IMR-90 (cell line): ENCODE results near the gene COL13A1. TPM values are rescaled to one million over a fixed set of nuclear protein-coding genes. Genes with fewer than 3 reads are reported as not detected.
A peak's percentile ranks its signal among the peaks of the same experiment; 100 is the strongest.

Experiments used
- ATAC-seq: fragments of 200-7000 bp; cut with Tn5 transposase; 2 replicates; pipeline ENCODE4 v1.9.1; 2020; ENCODE audit warnings: low read depth, mild to moderate bottlenecking, moderate library complexity
- BruUV-seq: library from RNA; stranded (reverse); fragments of 400-500 nt; replicated peaks from 2 replicates; lab custom pipeline; 2021; lab: Mats Ljungman, UMichigan
- CTCF ChIA-PET: fragments of 300-600 bp; formaldehyde crosslinking; extraction: SDS; loops from one replicate; lab custom pipeline; 2021; ENCODE audit warnings: antibody characterized with exemption; lab: Yijun Ruan, JAX
- POLR2A ChIA-PET: fragments of 300-600 bp; sonication (Branson Sonifier 250); formaldehyde crosslinking; loops from one replicate; lab custom pipeline; 2022; ENCODE audit warnings: antibody characterized with exemption; ENCODE audit not compliant: unreplicated experiment; lab: Charles Lee
- DNase-seq: peaks from one replicate; pipeline ENCODE4 v3.0.0; 2013
- H2AFZ ChIP-seq: replicated peaks from 2 replicates; pipeline ENCODE3; 2013; ENCODE audit warnings: low read length, mild to moderate bottlenecking; ENCODE audit not compliant: poor library complexity
- H2AK5ac ChIP-seq: 2 replicates; pipeline ENCODE4 v1.6.1; 2013; ENCODE audit warnings: low read depth, low read length, inconsistent platforms
- H2AK9ac ChIP-seq: replicated peaks from 2 replicates; pipeline ENCODE3; 2013; ENCODE audit warnings: mild to moderate bottlenecking, low read depth, low read length, moderate library complexity; ENCODE audit not compliant: poor library complexity
- H2BK120ac ChIP-seq: 2 replicates; pipeline ENCODE4 v1.6.1; 2013; ENCODE audit warnings: low read depth, low read length, inconsistent platforms
- H2BK15ac ChIP-seq: 3 replicates; pipeline ENCODE4 v1.6.1; 2013; ENCODE audit warnings: low read depth, low read length, inconsistent platforms
- H2BK20ac ChIP-seq: 2 replicates; pipeline ENCODE4 v1.6.1; 2013; ENCODE audit warnings: low read depth, mild to moderate bottlenecking, inconsistent platforms, low read length, moderate library complexity
- H2BK5ac ChIP-seq: 2 replicates; pipeline ENCODE4 v1.6.1; 2013; ENCODE audit warnings: mild to moderate bottlenecking, low read depth, low read length, inconsistent platforms; ENCODE audit not compliant: poor library complexity, severe bottlenecking
- H3K14ac ChIP-seq: replicated peaks from 2 replicates; pipeline ENCODE4 v1.6.1; 2013; ENCODE audit warnings: low read depth, low read length, inconsistent platforms
- H3K18ac ChIP-seq: 2 replicates; pipeline ENCODE4 v1.6.1; 2013; ENCODE audit warnings: low read depth, low read length, control low read depth
- H3K23ac ChIP-seq: 2 replicates; pipeline ENCODE4 v1.6.1; 2013; ENCODE audit warnings: low read depth, low read length, inconsistent platforms
- H3K27ac ChIP-seq: 2 replicates; pipeline ENCODE4 v1.5.1; 2013; ENCODE audit warnings: mild to moderate bottlenecking, control low read depth, low read length; ENCODE audit not compliant: insufficient read depth
- H3K27me3 ChIP-seq: 2 replicates; pipeline ENCODE4 v1.6.1; 2013; ENCODE audit warnings: low read length; ENCODE audit not compliant: control insufficient read depth, insufficient read depth
- H3K36me3 ChIP-seq: 2 replicates; pipeline ENCODE4 v1.6.1; 2013; ENCODE audit warnings: low read length, mixed read lengths; ENCODE audit not compliant: control insufficient read depth, insufficient read depth
- H3K4ac ChIP-seq: 2 replicates; pipeline ENCODE4 v1.6.1; 2013; ENCODE audit warnings: low read depth, low read length, inconsistent platforms
- H3K4me1 ChIP-seq: 2 replicates; pipeline ENCODE4 v1.6.1; 2013; ENCODE audit warnings: low read length, mixed read lengths; ENCODE audit not compliant: control insufficient read depth, insufficient read depth
- H3K4me2 ChIP-seq: 2 replicates; pipeline ENCODE4 v1.6.1; 2013; ENCODE audit warnings: low read depth, mild to moderate bottlenecking, control low read depth, low read length, moderate library complexity
- H3K4me3 ChIP-seq: 2 replicates; pipeline ENCODE4 v1.5.1; 2013; ENCODE audit warnings: low read depth, mild to moderate bottlenecking, control low read depth, low read length, moderate library complexity; ENCODE audit not compliant: insufficient read depth
- H3K56ac ChIP-seq: 2 replicates; pipeline ENCODE4 v1.6.1; 2013; ENCODE audit warnings: low read length, inconsistent platforms; ENCODE audit not compliant: insufficient read depth; ENCODE audit errors: extremely low read depth
- H3K79me1 ChIP-seq, 2 experiments: 2 replicates each; pipeline ENCODE4 v1.6.1; 2013; ENCODE audit warnings: low read length in 2 of 2, inconsistent platforms in 1 of 2, low read depth in 1 of 2
- H3K9ac ChIP-seq: 2 replicates; pipeline ENCODE4 v1.6.1; 2013; ENCODE audit warnings: low read depth, low read length, control low read depth
- H3K9me1 ChIP-seq: 2 replicates; pipeline ENCODE4 v1.6.1; 2013; ENCODE audit warnings: low read length, inconsistent platforms; ENCODE audit not compliant: insufficient read depth
- H3K9me3 ChIP-seq: 2 replicates; pipeline ENCODE4 v1.6.1; 2013; ENCODE audit warnings: low read length; ENCODE audit not compliant: control insufficient read depth, insufficient read depth
- H4K20me1 ChIP-seq: 2 replicates; pipeline ENCODE4 v1.6.1; 2013; ENCODE audit warnings: low read length, inconsistent platforms; ENCODE audit not compliant: insufficient read depth
- H4K5ac ChIP-seq: 2 replicates; pipeline ENCODE4 v1.6.1; 2013; ENCODE audit warnings: mild to moderate bottlenecking, low read depth, low read length, control low read depth
- H4K8ac ChIP-seq, 2 experiments: 2 replicates each; pipeline ENCODE4 v1.6.1; 2013; ENCODE audit warnings: low read depth in 2 of 2, low read length in 2 of 2, control low read depth in 1 of 2, inconsistent platforms in 1 of 2
- H4K91ac ChIP-seq: 2 replicates; pipeline ENCODE4 v1.6.1; 2013; ENCODE audit warnings: low read depth, low read length, inconsistent platforms; ENCODE audit not compliant: insufficient read depth
- MXI1 ChIP-seq: IDR thresholded peaks from 2 replicates; pipeline ENCODE4 v1.6.1; 2012; ENCODE audit warnings: low read depth, mild to moderate bottlenecking, low read length, moderate library complexity, borderline replicate concordance
- NFE2L2 ChIP-seq: fragments of 150-350 bp; IDR thresholded peaks from 2 replicates; pipeline ENCODE4 v1.6.1; 2016; ENCODE audit warnings: low read depth, mild to moderate bottlenecking, low read length
- RAD21 ChIP-seq: IDR thresholded peaks from 2 replicates; pipeline ENCODE4 v1.6.1; 2012; ENCODE audit warnings: low read length, improper control_type of control experiment
- RFX5 ChIP-seq: IDR thresholded peaks from 2 replicates; pipeline ENCODE4 v1.8.0; 2012; ENCODE audit warnings: low read depth, mild to moderate bottlenecking, low read length, moderate library complexity
- SMC3 ChIP-seq: fragments of 150-350 bp; IDR thresholded peaks from 2 replicates; pipeline ENCODE4 v1.6.1; 2016; ENCODE audit warnings: low read depth, mild to moderate bottlenecking, antibody characterized with exemption, low read length, moderate library complexity
- WGBS, 2 experiments: methylation state at CpG; one replicate each; pipeline versions ENCODE4 v1.1.5 to v1.1.7; 2013; ENCODE audit warnings: missing lambda C conversion rate in 2 of 2; ENCODE audit not compliant: insufficient read length in 1 of 2; ENCODE audit errors: extremely low coverage in 2 of 2; 5-methylcytosine and 5-hydroxymethylcytosine counted together
- dilution Hi-C: fragments of 300-500 bp; cut with HindIII; formaldehyde crosslinking; loops from one replicate; pipeline ENCODE4 v1.14.3; 2018; ENCODE audit warnings: low sequenced_read_pairs; ENCODE audit not compliant: unreplicated experiment
- in situ Hi-C: fragments of 300-500 bp; cut with MboI; formaldehyde crosslinking; loops from 3 replicates; pipeline ENCODE4 v1.14.3; 2019; ENCODE audit warnings: low sequenced_read_pairs, inconsistent platforms, mixed read lengths
- intact Hi-C: fragments of 100-400 bp; cut with micrococcal nuclease; formaldehyde crosslinking; loops from 2 replicates; pipeline ENCODE4 v1.10.0; 2022
- polyA plus RNA-seq, 3 experiments: library from polyadenylated mRNA; depleted of rRNA; stranded (reverse); fragments of >200 nt; gene quantifications; 2 replicates each; pipeline ENCODE4 v1.2.3, GENCODE V29; 2012; ENCODE audit warnings: low replicate concordance in 1 of 3
- total RNA-seq: library from RNA; depleted of rRNA; stranded (reverse); fragments of >200 nt; gene quantifications from 2 replicates; pipeline ENCODE4 v1.2.3, GENCODE V29; 2012

Gene COL13A1
- total and polyA plus RNA-seq, 2 of the 4 experiments (the other 2 are of a cell fraction), result 12.2 to 31.3 TPM

DNA sequence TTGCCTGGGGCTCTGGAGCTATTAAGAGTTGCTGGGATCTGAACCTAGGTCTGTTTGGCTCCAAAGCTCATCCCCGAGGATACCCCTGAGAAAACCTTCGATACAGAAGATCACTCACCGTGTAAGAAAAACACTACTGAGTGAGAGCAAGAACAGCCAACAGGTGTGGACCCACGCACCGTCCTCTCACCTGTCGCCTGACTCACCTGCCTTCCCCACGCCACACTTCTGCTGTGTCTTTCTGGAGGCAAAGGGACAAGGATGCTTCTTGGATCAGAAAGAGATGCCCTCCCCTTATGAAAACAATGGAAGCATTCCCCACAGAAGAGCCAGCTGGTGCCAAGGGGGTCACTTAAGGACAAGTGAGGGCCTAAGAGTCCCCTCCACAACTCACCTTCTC, 46.7 kb downstream of the COL13A1 start:
- Histone ChIP-seq H3K27me3 (no peaks in the 10 kb centered on the region), H3K9me1 (peaks cover 30% of the 10 kb centered on the region), H4K8ac (no peak overlapping the region), H3K79me1 (peaks cover 20 to 66% of the 10 kb centered on the region in 2 experiments), H3K4me2 (no peak overlapping the region), H3K18ac (no peak overlapping the region), H2BK20ac (no peak overlapping the region), H2BK15ac (no peak overlapping the region), H3K4ac (no peak overlapping the region), H3K56ac (no peak overlapping the region), H2AK9ac (peak overlapping the region; percentile 0), H4K91ac (no peak overlapping the region), H3K36me3 (no peaks in the 10 kb centered on the region), H3K14ac (no peak overlapping the region), H4K20me1 (no peaks in the 10 kb centered on the region), H3K4me1 (peaks cover 25% of the 10 kb centered on the region), H4K5ac (no peak overlapping the region), H2AK5ac (peak overlapping the region; percentile 25; the same call in 1 of the 2 replicates), H2BK120ac (no peak overlapping the region), H3K27ac (no peak overlapping the region), H3K23ac (no peak overlapping the region), H3K9ac (no peak overlapping the region), H3K9me3 (no peaks in the 10 kb centered on the region), H2BK5ac (no peak overlapping the region), H2AFZ (no peak overlapping the region), H3K4me3 (no peak overlapping the region)
- ChIA-PET CTCF (no interaction called here), POLR2A (no interaction called here)
- no peak for TF ChIP-seq RAD21
- no peak for TF ChIP-seq NFE2L2
- no peak for TF ChIP-seq RFX5
- TF ChIP-seq SMC3, result no peak
- no peak for TF ChIP-seq MXI1
- BruUV-seq, result no TSS peak
- intact Hi-C loops (no loop called here), in situ Hi-C loops (no loop called here), dilution Hi-C loops (no loop called here)
- no peak for DNase-seq
- ATAC-seq, result no peak
- WGBS, 2 experiments, result no CpG with 5 or more reads among the region's 7 CpGs
